HepG2 (cell line): Measurements from ENCODE around the gene KMT2B. TPM values are rescaled to one million over a fixed set of nuclear protein-coding genes. Genes with fewer than 3 reads are reported as not detected.

ENCODE experiments used
- ARID2 ChIP-seq: sonication (generic); formaldehyde crosslinking; IDR thresholded peaks from 2 replicates; pipeline ENCODE4 v1.8.1; 2022; ENCODE audit warnings: mild to moderate bottlenecking, missing genetic modification reagents, borderline replicate concordance
- DNMT3B ChIP-seq: conservative IDR thresholded peaks from 2 replicates; pipeline ENCODE4 v1.6.1; 2016; ENCODE audit warnings: missing biosample characterization, control low read depth
- GATAD2A ChIP-seq: IDR thresholded peaks from 2 replicates; pipeline ENCODE4 v1.6.1; 2016
- HIVEP1 ChIP-seq: sonication (generic); formaldehyde crosslinking; IDR thresholded peaks from 2 replicates; pipeline ENCODE4 v1.4.0; 2020; ENCODE audit warnings: mild to moderate bottlenecking, missing genetic modification reagents
- IKZF4 ChIP-seq: sonication (generic); formaldehyde crosslinking; IDR thresholded peaks from 2 replicates; pipeline ENCODE4 v1.5.1; 2020; ENCODE audit warnings: borderline replicate concordance, mild to moderate bottlenecking, low read depth, missing genetic modification reagents; ENCODE audit errors: not compliant biosample characterization
- NR2F1 ChIP-seq, 2 experiments: fragments of 450-650 bp in 1 of 2; formaldehyde crosslinking in 1 of 2; IDR thresholded peaks; 2 replicates each; pipeline versions ENCODE4 v1.5.0 to v1.6.1; 2016 to 2020; ENCODE audit warnings: mild to moderate bottlenecking in 1 of 2, missing compliant biosample characterization in 1 of 2, missing genetic modification reagents in 1 of 2, moderate library complexity in 1 of 2
- PHF20 ChIP-seq: sonication (generic); formaldehyde crosslinking; IDR thresholded peaks from 2 replicates; pipeline ENCODE4 v1.5.0; 2020; ENCODE audit warnings: mild to moderate bottlenecking, missing genetic modification reagents
- PRPF4 ChIP-seq: fragments of 200-400 bp; formaldehyde crosslinking; IDR thresholded peaks from 2 replicates; pipeline ENCODE4 v1.6.1; 2016; ENCODE audit warnings: low read length, low read depth; ENCODE audit not compliant: poor library complexity, severe bottlenecking
- ZNF414 ChIP-seq: sonication (generic); formaldehyde crosslinking; IDR thresholded peaks from 2 replicates; pipeline ENCODE4 v1.5.0; 2020; ENCODE audit warnings: missing genetic modification reagents
- ZNF607 ChIP-seq: sonication (generic); formaldehyde crosslinking; IDR thresholded peaks from 2 replicates; pipeline ENCODE4 v1.5.1; 2020; ENCODE audit warnings: missing genetic modification reagents, mild to moderate bottlenecking, borderline replicate concordance
- polyA plus RNA-seq, 8 experiments: library from polyadenylated mRNA; depleted of rRNA in 3 of 8; stranded (reverse) in 7 of 8; unstranded in 1 of 8; fragments of >200 nt; fragmentation: Illumina TruSeq in 4 of 8; extraction: Trizol in 4 of 8; gene quantifications; 2 replicates each; pipeline versions ENCODE4 v1.2.1 to v1.2.3, GENCODE V29; 2011 to 2016; ENCODE audit warnings: low read depth in 4 of 8, missing spikeins in 1 of 8, mixed read lengths in 1 of 8; ENCODE audit not compliant: insufficient read depth in 1 of 8
- total RNA-seq, 5 experiments: library from RNA; depleted of rRNA; stranded (reverse); fragments of >200 nt; fragmentation: Illumina TruSeq; extraction: Trizol; gene quantifications; 2 replicates each; pipeline ENCODE4 v1.2.3, GENCODE V29; 2016; ENCODE audit warnings: low read depth in 1 of 5
- TF ChIP-seq, protein P1 (sequence below): sonication (generic); formaldehyde crosslinking; IDR thresholded peaks from 2 replicates; pipeline ENCODE4 v1.8.1; 2023; ENCODE audit warnings: mild to moderate bottlenecking, missing genetic modification reagents
- TF ChIP-seq, protein P2 (sequence below): sonication (generic); formaldehyde crosslinking; IDR thresholded peaks from 2 replicates; pipeline ENCODE4 v1.4.0; 2020; ENCODE audit warnings: missing genetic modification reagents
- TF ChIP-seq, protein P3 (sequence below): sonication (generic); formaldehyde crosslinking; IDR thresholded peaks from 2 replicates; pipeline ENCODE4 v1.5.1; 2020; ENCODE audit warnings: mild to moderate bottlenecking, missing genetic modification reagents, borderline replicate concordance
- TF ChIP-seq, protein P4 (sequence below): IDR thresholded peaks from 2 replicates; pipeline ENCODE4 v1.6.1; 2016; ENCODE audit warnings: mild to moderate bottlenecking, missing biosample characterization, missing genetic modification reagents

KMT2B gene
- total and polyA plus RNA-seq, 2 of the 13 experiments (the other 11 are each of a cell fraction or from before 2014, with no cell fraction given), result 6.2 to 16.9 TPM

- no peak for TF ChIP-seq IKZF4 (CRISPR knock-in tag)
- TF ChIP-seq NR2F1 (CRISPR knock-in tag; IDR thresholded peaks at IDR 0.05), result peak; percentile 66 to 68; a peak in 3 of 4 replicates
- TF ChIP-seq, protein P1, sequence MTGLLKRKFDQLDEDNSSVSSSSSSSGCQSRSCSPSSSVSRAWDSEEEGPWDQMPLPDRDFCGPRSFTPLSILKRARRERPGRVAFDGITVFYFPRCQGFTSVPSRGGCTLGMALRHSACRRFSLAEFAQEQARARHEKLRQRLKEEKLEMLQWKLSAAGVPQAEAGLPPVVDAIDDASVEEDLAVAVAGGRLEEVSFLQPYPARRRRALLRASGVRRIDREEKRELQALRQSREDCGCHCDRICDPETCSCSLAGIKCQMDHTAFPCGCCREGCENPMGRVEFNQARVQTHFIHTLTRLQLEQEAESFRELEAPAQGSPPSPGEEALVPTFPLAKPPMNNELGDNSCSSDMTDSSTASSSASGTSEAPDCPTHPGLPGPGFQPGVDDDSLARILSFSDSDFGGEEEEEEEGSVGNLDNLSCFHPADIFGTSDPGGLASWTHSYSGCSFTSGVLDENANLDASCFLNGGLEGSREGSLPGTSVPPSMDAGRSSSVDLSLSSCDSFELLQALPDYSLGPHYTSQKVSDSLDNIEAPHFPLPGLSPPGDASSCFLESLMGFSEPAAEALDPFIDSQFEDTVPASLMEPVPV, result no peak
- TF ChIP-seq PRPF4, result no peak
- TF ChIP-seq, protein P2, sequence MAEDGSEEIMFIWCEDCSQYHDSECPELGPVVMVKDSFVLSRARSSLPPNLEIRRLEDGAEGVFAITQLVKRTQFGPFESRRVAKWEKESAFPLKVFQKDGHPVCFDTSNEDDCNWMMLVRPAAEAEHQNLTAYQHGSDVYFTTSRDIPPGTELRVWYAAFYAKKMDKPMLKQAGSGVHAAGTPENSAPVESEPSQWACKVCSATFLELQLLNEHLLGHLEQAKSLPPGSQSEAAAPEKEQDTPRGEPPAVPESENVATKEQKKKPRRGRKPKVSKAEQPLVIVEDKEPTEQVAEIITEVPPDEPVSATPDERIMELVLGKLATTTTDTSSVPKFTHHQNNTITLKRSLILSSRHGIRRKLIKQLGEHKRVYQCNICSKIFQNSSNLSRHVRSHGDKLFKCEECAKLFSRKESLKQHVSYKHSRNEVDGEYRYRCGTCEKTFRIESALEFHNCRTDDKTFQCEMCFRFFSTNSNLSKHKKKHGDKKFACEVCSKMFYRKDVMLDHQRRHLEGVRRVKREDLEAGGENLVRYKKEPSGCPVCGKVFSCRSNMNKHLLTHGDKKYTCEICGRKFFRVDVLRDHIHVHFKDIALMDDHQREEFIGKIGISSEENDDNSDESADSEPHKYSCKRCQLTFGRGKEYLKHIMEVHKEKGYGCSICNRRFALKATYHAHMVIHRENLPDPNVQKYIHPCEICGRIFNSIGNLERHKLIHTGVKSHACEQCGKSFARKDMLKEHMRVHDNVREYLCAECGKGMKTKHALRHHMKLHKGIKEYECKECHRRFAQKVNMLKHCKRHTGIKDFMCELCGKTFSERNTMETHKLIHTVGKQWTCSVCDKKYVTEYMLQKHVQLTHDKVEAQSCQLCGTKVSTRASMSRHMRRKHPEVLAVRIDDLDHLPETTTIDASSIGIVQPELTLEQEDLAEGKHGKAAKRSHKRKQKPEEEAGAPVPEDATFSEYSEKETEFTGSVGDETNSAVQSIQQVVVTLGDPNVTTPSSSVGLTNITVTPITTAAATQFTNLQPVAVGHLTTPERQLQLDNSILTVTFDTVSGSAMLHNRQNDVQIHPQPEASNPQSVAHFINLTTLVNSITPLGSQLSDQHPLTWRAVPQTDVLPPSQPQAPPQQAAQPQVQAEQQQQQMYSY (CRISPR knock-in tag), result 0 out of 2 replicates have a peak, but pooled peaks have one; percentile 66
- no peak for TF ChIP-seq ZNF607 (CRISPR knock-in tag)
- TF ChIP-seq ZNF414 (CRISPR knock-in tag), result no peak
- no peak for TF ChIP-seq ARID2 (CRISPR knock-in tag)
- peak; percentile 79 for TF ChIP-seq PHF20 (CRISPR knock-in tag)
- TF ChIP-seq, protein P3, sequence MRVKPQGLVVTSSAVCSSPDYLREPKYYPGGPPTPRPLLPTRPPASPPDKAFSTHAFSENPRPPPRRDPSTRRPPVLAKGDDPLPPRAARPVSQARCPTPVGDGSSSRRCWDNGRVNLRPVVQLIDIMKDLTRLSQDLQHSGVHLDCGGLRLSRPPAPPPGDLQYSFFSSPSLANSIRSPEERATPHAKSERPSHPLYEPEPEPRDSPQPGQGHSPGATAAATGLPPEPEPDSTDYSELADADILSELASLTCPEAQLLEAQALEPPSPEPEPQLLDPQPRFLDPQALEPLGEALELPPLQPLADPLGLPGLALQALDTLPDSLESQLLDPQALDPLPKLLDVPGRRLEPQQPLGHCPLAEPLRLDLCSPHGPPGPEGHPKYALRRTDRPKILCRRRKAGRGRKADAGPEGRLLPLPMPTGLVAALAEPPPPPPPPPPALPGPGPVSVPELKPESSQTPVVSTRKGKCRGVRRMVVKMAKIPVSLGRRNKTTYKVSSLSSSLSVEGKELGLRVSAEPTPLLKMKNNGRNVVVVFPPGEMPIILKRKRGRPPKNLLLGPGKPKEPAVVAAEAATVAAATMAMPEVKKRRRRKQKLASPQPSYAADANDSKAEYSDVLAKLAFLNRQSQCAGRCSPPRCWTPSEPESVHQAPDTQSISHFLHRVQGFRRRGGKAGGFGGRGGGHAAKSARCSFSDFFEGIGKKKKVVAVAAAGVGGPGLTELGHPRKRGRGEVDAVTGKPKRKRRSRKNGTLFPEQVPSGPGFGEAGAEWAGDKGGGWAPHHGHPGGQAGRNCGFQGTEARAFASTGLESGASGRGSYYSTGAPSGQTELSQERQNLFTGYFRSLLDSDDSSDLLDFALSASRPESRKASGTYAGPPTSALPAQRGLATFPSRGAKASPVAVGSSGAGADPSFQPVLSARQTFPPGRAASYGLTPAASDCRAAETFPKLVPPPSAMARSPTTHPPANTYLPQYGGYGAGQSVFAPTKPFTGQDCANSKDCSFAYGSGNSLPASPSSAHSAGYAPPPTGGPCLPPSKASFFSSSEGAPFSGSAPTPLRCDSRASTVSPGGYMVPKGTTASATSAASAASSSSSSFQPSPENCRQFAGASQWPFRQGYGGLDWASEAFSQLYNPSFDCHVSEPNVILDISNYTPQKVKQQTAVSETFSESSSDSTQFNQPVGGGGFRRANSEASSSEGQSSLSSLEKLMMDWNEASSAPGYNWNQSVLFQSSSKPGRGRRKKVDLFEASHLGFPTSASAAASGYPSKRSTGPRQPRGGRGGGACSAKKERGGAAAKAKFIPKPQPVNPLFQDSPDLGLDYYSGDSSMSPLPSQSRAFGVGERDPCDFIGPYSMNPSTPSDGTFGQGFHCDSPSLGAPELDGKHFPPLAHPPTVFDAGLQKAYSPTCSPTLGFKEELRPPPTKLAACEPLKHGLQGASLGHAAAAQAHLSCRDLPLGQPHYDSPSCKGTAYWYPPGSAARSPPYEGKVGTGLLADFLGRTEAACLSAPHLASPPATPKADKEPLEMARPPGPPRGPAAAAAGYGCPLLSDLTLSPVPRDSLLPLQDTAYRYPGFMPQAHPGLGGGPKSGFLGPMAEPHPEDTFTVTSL (CRISPR knock-in tag), result no peak
- no peak for TF ChIP-seq DNMT3B (CRISPR knock-in tag)
- peak; percentile 34 for TF ChIP-seq GATAD2A (CRISPR knock-in tag)
- TF ChIP-seq, protein P4, sequence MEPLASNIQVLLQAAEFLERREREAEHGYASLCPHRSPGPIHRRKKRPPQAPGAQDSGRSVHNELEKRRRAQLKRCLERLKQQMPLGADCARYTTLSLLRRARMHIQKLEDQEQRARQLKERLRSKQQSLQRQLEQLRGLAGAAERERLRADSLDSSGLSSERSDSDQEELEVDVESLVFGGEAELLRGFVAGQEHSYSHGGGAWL, result peak; percentile 63; the same call in 1 of the 2 replicates
- peak; percentile 42; the same call in 1 of the 2 replicates for TF ChIP-seq HIVEP1 (CRISPR knock-in tag)
Observed at GRCh38 chr19:35748106-35749020, 30.6 kb downstream of the KMT2B start, which contains the start of gene LIN37 (continued).
